Smooth muscle cell (in vitro differentiated cells): Measurements from ENCODE around the gene KCNH5. TPM values are rescaled to one million over a fixed set of nuclear protein-coding genes. Genes with fewer than 3 reads are reported as not detected.

Source experiments
- DNase-seq: peaks from one replicate; lab custom pipeline; 2025; ENCODE audit not compliant: unreplicated experiment; lab: John Stamatoyannopoulos, UW
- H2AFZ ChIP-seq: fragments of 200-600 bp; sonication (generic); 2 replicates; pipeline ENCODE4 v1.6.0; 2016; ENCODE audit warnings: antibody characterized with exemption, low read depth, mild to moderate bottlenecking
- H3F3A ChIP-seq: fragments of 200-600 bp; sonication (generic); 2 replicates; pipeline ENCODE4 v1.6.0; 2017; ENCODE audit warnings: antibody characterized with exemption, low read depth
- H3K27ac ChIP-seq: fragments of 200-600 bp; sonication (generic); 2 replicates; pipeline ENCODE4 v1.5.1; 2016; ENCODE audit warnings: low read depth, mild to moderate bottlenecking
- H3K27me3 ChIP-seq: fragments of 200-600 bp; sonication (generic); 2 replicates; pipeline ENCODE4 v1.6.1; 2016; ENCODE audit warnings: low read depth, mild to moderate bottlenecking
- H3K36me3 ChIP-seq: fragments of 200-600 bp; sonication (generic); 2 replicates; pipeline ENCODE4 v1.5.1; 2016; ENCODE audit warnings: low read depth
- H3K4me1 ChIP-seq: fragments of 200-600 bp; sonication (generic); 2 replicates; pipeline ENCODE4 v1.5.1; 2016; ENCODE audit warnings: low read depth
- H3K4me2 ChIP-seq: fragments of 200-600 bp; sonication (generic); 2 replicates; pipeline ENCODE4 v1.6.0; 2016; ENCODE audit warnings: mild to moderate bottlenecking
- H3K4me3 ChIP-seq: fragments of 200-600 bp; sonication (generic); 2 replicates; pipeline ENCODE4 v1.5.1; 2016; ENCODE audit warnings: mild to moderate bottlenecking
- H3K79me2 ChIP-seq: fragments of 200-600 bp; sonication (generic); 2 replicates; pipeline ENCODE4 v1.6.0; 2016; ENCODE audit warnings: low read depth, mild to moderate bottlenecking
- H3K9ac ChIP-seq: fragments of 200-600 bp; sonication (generic); 2 replicates; pipeline ENCODE4 v1.6.0; 2016; ENCODE audit warnings: low read depth
- H3K9me3 ChIP-seq: fragments of 200-600 bp; sonication (generic); replicated peaks from 2 replicates; pipeline ENCODE4 v1.5.1; 2016; ENCODE audit warnings: low read depth
- H4K20me1 ChIP-seq: fragments of 200-600 bp; sonication (generic); 2 replicates; pipeline ENCODE4 v1.6.0; 2016; ENCODE audit warnings: low read depth
- CTCF ChIP-seq: fragments of 200-600 bp; sonication (generic); IDR thresholded peaks from 2 replicates; pipeline ENCODE4 v1.5.1; 2017; ENCODE audit warnings: borderline replicate concordance, mild to moderate bottlenecking, antibody characterized with exemption; ENCODE audit not compliant: insufficient read depth, poor library complexity, severe bottlenecking
- WGBS: methylation state at CpG from one replicate; pipeline ENCODE4 v1.1.7; 2016; ENCODE audit warnings: low lambda C conversion rate; 5-methylcytosine and 5-hydroxymethylcytosine counted together
- polyA plus RNA-seq: library from polyadenylated mRNA; unstranded; fragments of >200 nt; fragmentation: Nextera tagmentation; extraction: Ambion mirVana; gene quantifications from 2 replicates; pipeline ENCODE4 v1.2.1, GENCODE V29; 2016
- total RNA-seq: library from RNA; depleted of rRNA; stranded (reverse); fragments of >200 nt; gene quantifications from 2 replicates; pipeline ENCODE4 v1.2.3, GENCODE V29; 2014

Gene KCNH5
- total and polyA plus RNA-seq, 2 experiments from 2014 or later, result 0.03 to 0.54 TPM

GRCh38 chr14:62662811-62663455 is 382.3 kb downstream of the KCNH5 start:
- no peak for TF ChIP-seq CTCF
- H3K4me2 ChIP-seq, result peak overlapping the region; percentile 79
- no peaks in the 10 kb centered on the region for H3K79me2 ChIP-seq
- no peaks in the 10 kb centered on the region for H3F3A ChIP-seq
- H3K4me3 ChIP-seq, result peak overlapping the region; percentile 42
- peak overlapping the region; percentile 44 for H3K27ac ChIP-seq
- no peaks in the 10 kb centered on the region for H3K36me3 ChIP-seq
- H3K27me3 ChIP-seq, result no peaks in the 10 kb centered on the region
- H3K9me3 ChIP-seq, result no peaks in the 10 kb centered on the region
- WGBS, result 13% methylated on average over 11 of the region's 11 CpGs
- H4K20me1 ChIP-seq, result no peaks in the 10 kb centered on the region
- peak overlapping the region; percentile 4 for H2AFZ ChIP-seq
- H3K4me1 ChIP-seq, result peaks cover 21% of the 10 kb centered on the region
- no peak for DNase-seq
- no peak overlapping the region for H3K9ac ChIP-seq

- Histone ChIP-seq H3K36me3 (no peaks in the 10 kb centered on the region), H3K4me2 (no peak overlapping the region), H3K27me3 (no peaks in the 10 kb centered on the region), H3K27ac (no peak overlapping the region), H3K4me3 (no peak overlapping the region), H2AFZ (no peak overlapping the region), H3K9ac (no peak overlapping the region), H3K9me3 (no peaks in the 10 kb centered on the region), H4K20me1 (no peaks in the 10 kb centered on the region), H3K79me2 (no peaks in the 10 kb centered on the region), H3K4me1 (peaks cover 21% of the 10 kb centered on the region), H3F3A (no peaks in the 10 kb centered on the region)
- WGBS, result 97% methylated on average over 1 of the region's 1 CpG
- TF ChIP-seq CTCF, result no peak
- DNase-seq, result no peak
Measured at GRCh38 chr14:62661818-62662217, 383.4 kb downstream of the KCNH5 start.

- no peak overlapping the region for H3K9ac ChIP-seq
- no peaks in the 10 kb centered on the region for H3K27me3 ChIP-seq
- no peak overlapping the region for H3K4me2 ChIP-seq
- H3K36me3 ChIP-seq, result no peaks in the 10 kb centered on the region
- H3K4me3 ChIP-seq, result no peak overlapping the region
- no peaks in the 10 kb centered on the region for H3F3A ChIP-seq
- H3K4me1 ChIP-seq, result peaks cover 18% of the 10 kb centered on the region
- H2AFZ ChIP-seq, result no peak overlapping the region
- no peaks in the 10 kb centered on the region for H3K79me2 ChIP-seq
- no peak overlapping the region for H3K27ac ChIP-seq
- no peaks in the 10 kb centered on the region for H4K20me1 ChIP-seq
- DNase-seq, result no peak
- no peaks in the 10 kb centered on the region for H3K9me3 ChIP-seq
- 98% methylated on average over 2 of the region's 2 CpGs for WGBS
- TF ChIP-seq CTCF, result no peak
Measured at GRCh38 chr14:62658631-62659030, 386.6 kb downstream of the KCNH5 start.

- H3K27ac ChIP-seq, result no peak overlapping the region
- H3K36me3 ChIP-seq, result no peaks in the 10 kb centered on the region
- WGBS, result 73% methylated on average over 2 of the region's 2 CpGs
- H3K4me1 ChIP-seq, result peaks cover 18% of the 10 kb centered on the region
- no peak for DNase-seq
- H3K9me3 ChIP-seq, result no peaks in the 10 kb centered on the region
- no peaks in the 10 kb centered on the region for H3F3A ChIP-seq
- no peak for TF ChIP-seq CTCF
- no peak overlapping the region for H3K9ac ChIP-seq
- H3K27me3 ChIP-seq, result no peaks in the 10 kb centered on the region
- no peak overlapping the region for H3K4me3 ChIP-seq
- no peak overlapping the region for H2AFZ ChIP-seq
- no peaks in the 10 kb centered on the region for H3K79me2 ChIP-seq
- no peak overlapping the region for H3K4me2 ChIP-seq
- H4K20me1 ChIP-seq, result no peaks in the 10 kb centered on the region
Measured at GRCh38 chr14:62657376-62657775, 387.9 kb downstream of the KCNH5 start.
